Fibroblast of mammary gland (primary cell): ENCODE measurements around the gene FILIP1L.

Experiments
- DNase-seq: peaks from one replicate; pipeline ENCODE4 v3.0.0-alpha.2; 2010; ENCODE audit warnings: low read depth
- H3K4me3 ChIP-seq: 2 replicates; pipeline ENCODE4 v1.5.1; 2011; ENCODE audit warnings: low read depth, mild to moderate bottlenecking, low read length, moderate library complexity; ENCODE audit not compliant: control insufficient read depth
- TF ChIP-seq, protein P1 (sequence below): conservative IDR thresholded peaks from 2 replicates; pipeline ENCODE4 v1.5.1; 2011; ENCODE audit warnings: low read depth, low read length, inconsistent platforms; ENCODE audit not compliant: control insufficient read depth, insufficient read depth

FILIP1L gene

DNA sequence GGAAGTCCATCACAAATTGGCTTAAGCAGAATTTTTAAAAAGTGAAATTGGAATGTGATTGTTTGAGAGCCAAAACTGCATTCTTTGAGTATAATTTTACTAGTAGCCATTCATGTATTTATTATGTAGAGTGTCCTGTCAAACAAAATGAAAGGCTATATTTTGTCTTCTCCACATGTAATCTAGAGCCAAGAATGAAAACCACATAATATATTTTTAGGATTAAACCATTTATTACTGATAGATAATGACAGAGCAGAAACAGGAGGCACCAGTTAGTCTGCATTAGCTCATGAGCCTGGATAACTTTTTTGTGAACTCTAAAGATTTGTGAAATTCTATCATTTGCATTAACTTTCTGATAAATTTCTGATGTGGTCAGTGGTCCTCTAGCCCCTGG, 130.2 kb downstream of the FILIP1L start:
- DNase-seq: no peak
- TF ChIP-seq, protein P1, sequence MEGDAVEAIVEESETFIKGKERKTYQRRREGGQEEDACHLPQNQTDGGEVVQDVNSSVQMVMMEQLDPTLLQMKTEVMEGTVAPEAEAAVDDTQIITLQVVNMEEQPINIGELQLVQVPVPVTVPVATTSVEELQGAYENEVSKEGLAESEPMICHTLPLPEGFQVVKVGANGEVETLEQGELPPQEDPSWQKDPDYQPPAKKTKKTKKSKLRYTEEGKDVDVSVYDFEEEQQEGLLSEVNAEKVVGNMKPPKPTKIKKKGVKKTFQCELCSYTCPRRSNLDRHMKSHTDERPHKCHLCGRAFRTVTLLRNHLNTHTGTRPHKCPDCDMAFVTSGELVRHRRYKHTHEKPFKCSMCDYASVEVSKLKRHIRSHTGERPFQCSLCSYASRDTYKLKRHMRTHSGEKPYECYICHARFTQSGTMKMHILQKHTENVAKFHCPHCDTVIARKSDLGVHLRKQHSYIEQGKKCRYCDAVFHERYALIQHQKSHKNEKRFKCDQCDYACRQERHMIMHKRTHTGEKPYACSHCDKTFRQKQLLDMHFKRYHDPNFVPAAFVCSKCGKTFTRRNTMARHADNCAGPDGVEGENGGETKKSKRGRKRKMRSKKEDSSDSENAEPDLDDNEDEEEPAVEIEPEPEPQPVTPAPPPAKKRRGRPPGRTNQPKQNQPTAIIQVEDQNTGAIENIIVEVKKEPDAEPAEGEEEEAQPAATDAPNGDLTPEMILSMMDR: no peak
- H3K4me3 ChIP-seq: no peak overlapping the region

DNA sequence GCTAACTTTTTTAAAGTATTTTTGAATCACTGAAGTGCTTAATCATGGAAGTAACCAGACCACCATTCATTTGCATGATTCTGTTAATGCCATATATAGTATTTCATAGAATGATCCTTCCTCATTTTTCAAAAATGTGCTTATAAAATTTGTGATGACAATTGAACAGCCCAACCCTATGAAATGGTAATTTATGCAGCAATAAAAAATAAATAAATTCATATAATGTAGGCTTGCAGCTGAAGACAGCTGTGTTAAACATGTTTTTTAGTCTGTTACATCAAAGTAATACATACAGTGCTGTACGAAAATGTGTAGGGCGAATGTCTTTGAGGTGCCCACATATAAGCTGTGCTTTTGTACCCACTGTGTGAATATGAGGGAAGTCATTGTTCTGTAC, 131.7 kb downstream of the FILIP1L start:
- TF ChIP-seq, protein P1: no peak
- DNase-seq: no peak
- H3K4me3 ChIP-seq: no peak overlapping the region

DNA sequence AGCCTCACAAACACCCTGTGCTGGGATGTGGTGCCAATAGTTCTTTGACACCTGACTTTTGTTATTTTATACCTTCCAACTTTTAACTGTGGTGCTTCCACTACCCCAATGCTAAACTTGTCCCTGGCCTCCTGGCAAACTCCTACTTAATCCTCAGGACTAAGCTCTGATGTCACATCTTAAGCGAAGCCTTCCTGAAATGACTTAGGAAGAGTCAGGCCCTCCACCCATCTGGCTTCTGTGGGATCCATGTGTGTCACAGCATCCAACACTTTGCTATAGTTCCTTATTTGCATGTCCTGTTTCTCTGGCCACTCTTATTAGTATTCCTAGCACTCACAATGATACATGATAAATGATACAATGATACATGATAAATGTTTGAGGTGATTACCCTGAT, 133.2 kb downstream of the FILIP1L start:
- H3K4me3 ChIP-seq: no peak overlapping the region
- DNase-seq: no peak
- TF ChIP-seq, protein P1: no peak

DNA sequence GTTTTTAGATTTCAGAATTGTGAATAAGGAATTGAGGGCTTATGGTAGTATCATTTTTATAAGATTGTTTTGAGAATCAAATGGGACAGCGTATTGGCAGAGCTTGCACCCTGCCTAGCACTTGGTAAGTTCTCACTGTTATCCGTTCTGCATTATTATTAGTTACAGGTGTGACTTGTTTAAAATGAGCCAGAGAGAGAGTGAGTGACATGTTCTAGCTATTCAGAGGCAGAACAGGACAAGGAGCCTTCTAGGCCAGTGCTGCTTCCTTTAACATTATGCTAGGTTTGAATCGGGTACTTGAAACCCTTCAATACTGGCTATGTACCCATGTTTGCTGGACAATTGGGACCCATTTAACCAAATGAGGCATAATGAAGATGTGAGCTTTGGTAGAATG, 133.7 kb downstream of the FILIP1L start:
- H3K4me3 ChIP-seq: no peak overlapping the region
- DNase-seq: no peak
- TF ChIP-seq, protein P1: no peak

DNA sequence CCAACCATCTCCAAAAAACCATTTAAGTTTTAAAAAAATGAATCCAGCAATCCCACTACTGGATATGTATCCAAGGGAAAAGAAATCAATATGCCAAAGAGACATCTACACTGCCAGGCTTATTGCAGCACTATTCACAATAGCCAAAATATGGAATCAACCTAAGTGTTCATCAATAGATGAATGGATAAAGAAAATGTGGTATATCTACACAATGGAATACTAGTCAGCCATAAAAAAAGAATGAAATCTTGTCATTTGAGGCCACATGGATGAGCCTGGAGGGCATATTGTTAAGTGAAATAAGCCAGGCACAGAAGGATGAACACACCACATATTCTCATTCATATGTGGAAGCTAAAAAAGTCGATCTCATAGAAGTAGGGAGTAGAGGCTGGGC, 136.1 kb downstream of the FILIP1L start:
- TF ChIP-seq, protein P1: no peak

DNA sequence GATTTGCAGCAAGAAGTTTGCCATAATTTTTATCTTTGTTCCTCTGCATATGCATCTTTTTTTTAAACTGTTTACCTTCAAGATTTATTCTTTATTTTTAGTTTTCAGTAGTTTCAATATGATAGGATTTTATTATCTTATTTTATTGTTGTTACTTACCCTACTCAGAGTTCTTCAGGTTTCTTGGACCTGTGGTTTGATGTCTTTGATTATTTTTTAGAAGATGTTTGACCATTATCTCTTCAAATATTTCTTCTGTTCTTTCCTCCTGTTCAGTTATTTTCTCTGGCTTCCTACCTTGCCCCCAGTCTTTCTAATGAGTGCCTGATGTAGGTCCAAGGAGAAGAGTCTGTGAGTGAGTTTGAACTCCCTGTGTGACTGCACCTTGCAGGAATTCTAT, 137.7 kb downstream of the FILIP1L start:
- TF ChIP-seq, protein P1: no peak
- no peak for DNase-seq
- H3K4me3 ChIP-seq: no peak overlapping the region

More for the DNA sequence above, 136.1 kb downstream of the FILIP1L start:
- no peak for DNase-seq
- no peak overlapping the region for H3K4me3 ChIP-seq

DNA sequence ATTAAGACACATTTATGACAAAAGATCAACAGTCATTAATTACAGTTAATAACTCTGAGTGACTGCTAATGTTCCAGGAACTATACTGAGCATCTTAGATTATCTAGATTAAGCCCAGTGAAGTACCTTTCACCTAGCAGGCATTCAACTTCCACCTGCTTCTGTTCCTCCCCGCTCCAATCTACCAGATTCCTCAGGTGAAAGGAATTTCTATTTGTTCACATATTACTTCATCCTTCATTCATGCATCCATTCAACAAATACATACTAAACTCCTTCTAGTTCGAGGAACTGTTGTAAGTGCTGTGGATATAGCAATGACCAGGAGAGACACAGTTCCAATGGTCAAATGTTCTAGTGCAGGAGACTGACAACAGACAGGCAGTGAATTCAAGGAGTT, 139.3 kb downstream of the FILIP1L start:
- no peak overlapping the region for H3K4me3 ChIP-seq
- TF ChIP-seq, protein P1: no peak
- DNase-seq: no peak
